ENCODE measurements around the gene ANXA1.

DNA sequence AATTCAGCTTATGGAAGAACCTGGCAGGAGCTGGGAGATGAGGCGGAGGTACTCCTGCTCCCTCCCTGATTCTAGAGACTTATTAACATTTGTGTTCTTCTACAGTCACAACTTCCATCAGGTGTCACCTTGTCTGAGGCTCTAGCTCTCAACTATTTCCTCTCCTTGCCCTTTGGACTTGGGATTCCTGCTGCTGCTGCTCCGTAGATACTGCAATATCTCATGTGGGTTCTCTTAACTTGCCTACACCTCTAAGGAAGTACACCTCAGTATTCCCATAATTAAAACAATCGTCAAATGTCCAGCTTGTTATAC lies 21.2 kb downstream of the ANXA1 start:
- TF ChIP-seq, protein P1, sequence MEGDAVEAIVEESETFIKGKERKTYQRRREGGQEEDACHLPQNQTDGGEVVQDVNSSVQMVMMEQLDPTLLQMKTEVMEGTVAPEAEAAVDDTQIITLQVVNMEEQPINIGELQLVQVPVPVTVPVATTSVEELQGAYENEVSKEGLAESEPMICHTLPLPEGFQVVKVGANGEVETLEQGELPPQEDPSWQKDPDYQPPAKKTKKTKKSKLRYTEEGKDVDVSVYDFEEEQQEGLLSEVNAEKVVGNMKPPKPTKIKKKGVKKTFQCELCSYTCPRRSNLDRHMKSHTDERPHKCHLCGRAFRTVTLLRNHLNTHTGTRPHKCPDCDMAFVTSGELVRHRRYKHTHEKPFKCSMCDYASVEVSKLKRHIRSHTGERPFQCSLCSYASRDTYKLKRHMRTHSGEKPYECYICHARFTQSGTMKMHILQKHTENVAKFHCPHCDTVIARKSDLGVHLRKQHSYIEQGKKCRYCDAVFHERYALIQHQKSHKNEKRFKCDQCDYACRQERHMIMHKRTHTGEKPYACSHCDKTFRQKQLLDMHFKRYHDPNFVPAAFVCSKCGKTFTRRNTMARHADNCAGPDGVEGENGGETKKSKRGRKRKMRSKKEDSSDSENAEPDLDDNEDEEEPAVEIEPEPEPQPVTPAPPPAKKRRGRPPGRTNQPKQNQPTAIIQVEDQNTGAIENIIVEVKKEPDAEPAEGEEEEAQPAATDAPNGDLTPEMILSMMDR (conservative IDR thresholded peaks at IDR 0.05; ENCODE audit: low read length) = no peak
- no peak for TF ChIP-seq EZH2phosphoT487 (IDR thresholded peaks at IDR 0.05; ENCODE audit: borderline replicate concordance, low read depth, low read length)
